EL (cell line): ENCODE results near the gene SYVN1.
A peak's percentile ranks its signal among the peaks of the same experiment; 100 is the strongest.
"Not testable (repeated sequence)": the region's sequence is repeated elsewhere in the genome, so short reads cannot be mapped to it uniquely, and the experiment has no call there.

Experiments used
- DNase-seq: peaks from one replicate; pipeline ENCODE4 v3.0.0-alpha.2; 2016

SYVN1 gene

GRCh38 chr11:65150509-65151299 is 16.4 kb upstream of the SYVN1 start:
- peak; percentile 92 for DNase-seq

DNA sequence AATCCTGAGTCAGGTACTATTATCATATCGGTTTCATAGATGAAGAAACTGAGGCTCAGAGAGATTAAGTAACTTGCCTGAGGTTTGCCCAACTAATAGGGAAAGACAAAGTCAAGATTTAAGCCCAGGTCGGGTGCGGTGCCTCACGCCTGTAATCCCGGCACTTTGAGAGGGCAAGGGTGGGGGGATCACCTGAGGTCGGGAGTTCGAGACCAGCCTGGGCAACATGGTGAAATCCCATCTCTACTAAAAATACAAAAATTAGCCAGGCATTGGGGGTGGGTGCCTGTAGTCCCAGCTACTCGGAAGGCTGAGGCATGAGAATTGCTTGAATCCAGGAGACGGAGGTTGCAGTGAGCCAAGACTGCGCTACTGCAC is 15.8 kb upstream of the SYVN1 start:
- DNase-seq: not testable (repeated sequence)

- DNase-seq: no peak
These were observed 14.3 kb upstream of the SYVN1 start for GRCh38 chr11:65148657-65149056.

GRCh38 chr11:65147352-65148075 is 13.2 kb upstream of the SYVN1 start:
- DNase-seq: no peak

DNA sequence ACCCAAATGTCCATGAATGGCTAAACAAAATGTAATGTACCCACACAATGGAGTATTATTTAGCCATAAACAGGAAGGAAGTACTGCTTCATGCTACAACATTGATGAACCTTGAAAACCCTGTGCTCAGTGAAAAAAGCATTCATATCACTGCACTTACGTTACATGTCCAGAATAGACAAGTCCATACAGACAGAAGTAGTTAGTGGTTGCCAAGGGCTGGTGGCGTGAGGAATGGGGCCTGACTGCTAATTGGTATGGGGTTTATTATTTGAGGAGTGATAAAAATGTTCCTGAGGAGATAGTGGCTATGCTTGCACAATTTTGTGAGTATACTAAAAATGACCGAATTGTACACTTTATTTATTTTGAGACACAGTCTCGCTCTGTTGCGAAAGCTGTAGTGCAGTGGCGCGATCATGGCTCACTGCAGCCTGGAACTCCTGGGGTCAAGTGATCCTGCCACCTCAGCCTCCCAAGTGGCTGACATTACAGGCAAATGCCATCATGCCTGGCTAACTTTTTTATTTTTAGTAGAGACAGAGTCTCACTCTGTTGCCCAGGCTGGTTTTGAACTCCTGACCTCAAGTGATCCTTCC is 7.7 kb upstream of the SYVN1 start:
- no peak for DNase-seq

DNA sequence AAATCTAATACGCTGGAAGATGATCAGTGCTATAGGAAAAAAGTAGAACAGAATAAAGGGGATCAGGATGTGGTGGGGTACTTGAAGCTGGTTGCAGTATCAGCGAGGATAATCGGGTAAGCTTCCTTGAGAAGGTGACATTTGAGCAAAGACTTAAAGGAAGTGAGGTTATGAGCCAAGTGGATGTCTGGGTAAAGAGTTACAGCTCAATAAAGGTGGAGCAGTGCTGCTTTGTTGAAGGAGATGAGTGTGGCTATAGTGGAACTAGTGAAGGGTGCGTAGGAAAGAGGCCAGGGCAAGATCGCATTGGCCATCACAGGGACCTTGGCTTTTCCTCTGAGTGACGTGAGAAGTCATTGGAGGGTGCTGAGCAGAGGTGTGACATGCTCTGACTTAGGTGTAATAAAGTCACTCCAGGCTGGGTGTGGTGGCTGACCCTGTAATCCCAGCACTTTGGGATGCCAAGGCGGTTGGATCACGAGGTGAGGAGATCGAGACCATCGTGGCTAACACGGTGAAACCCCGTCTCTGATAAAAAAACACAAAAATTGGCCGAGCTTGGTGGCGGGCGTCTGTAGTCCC is 2.3 kb upstream of the SYVN1 start:
- DNase-seq: no peak

- DNase-seq: no peak
These were observed 1.4 kb upstream of the SYVN1 start for GRCh38 chr11:65135633-65136145.

DNA sequence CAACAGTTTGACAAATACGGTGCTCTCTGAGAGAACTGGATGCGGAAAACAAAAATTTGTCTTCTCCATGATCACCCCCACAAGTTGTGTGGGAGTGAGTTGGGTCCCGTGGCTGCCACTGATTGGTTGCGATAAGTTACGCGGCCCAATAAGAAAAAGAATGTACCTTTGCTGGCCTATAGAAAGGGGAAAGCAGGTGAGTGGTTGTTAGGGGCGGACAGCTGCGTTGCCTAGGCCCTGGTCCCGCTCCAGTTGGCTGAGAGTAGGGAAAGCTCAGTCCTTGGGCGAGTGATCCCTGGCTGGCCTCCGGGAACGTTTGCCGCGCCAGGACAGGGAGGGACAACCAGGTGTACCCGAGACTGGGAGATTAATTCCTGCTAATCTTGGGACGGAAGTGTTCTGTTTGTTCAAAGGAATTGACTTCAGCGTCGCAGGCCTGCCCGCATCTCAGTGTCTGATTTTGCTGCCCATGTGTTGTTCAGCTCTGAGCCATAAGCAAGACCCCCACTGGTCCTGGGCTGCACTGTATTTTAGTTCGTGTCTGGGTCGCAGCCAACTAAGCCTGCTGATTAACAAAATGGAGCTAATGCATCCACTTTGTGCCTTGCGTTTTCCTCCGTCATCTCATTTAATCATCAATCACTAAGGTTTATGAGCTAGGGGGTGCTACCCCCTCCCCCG is 773 bp upstream of the SYVN1 start:
- DNase-seq: peak; percentile 97

DNA sequence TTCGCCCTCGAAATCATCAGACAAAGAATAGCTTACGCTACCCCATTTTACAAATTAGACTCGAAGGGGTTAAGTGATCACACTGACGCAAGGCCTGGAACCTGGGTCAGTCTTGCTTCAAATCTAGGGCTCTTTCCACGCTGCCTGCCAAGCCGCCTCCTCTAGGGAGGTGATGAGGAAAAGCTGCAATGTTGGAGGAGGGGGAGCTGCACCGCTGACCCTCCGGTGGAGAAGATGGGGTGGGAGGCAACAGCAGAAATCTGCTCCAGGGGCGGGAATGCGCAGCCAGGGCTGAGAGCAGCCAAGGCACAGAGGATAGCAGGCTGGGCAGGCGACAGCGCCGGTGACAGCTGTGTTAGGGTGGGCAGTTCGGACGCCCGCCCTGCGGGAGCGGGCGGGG is 595 bp downstream of the SYVN1 start:
- no peak for DNase-seq

GRCh38 chr11:65132988-65133700 is 1.2 kb downstream of the SYVN1 start:
- DNase-seq: peak; percentile 29

DNA sequence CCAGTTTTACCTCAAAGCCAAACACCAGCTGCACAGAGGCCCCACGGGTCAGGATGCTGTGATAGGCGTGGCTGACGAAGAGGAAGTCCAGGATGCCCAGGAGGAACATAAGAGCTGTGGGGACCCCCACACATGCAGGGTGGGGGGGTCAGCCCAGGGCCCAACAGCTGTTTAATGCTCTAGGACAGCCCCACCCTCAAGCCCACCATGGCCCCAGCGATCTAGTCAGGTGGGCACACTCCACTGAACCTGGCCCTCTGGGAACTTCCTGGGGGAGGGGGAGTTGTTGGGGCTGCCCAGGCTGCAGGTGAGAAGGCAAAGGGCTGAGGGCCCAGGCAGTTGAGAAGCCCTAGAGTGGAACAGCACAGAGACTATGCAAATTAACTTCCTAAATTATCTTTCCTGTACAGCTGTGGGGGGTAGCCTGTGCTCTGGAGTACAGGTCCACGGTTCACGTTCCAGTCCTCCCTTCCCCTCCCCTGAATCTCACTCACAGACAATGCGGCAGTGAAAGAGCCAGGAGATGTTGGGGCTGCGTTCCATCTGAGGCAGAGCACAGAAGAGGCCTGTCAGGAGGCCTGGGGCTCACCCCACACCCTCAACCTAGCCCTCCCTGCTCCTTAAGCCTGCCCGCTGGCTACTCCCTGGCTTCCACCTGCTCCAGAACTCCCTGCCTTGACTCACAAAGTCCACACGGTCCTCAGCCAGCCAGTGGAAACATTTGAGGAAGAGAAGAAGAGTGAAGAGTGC is 1.9 kb downstream of the SYVN1 start:
- no peak for DNase-seq

GRCh38 chr11:65131895-65132237 is 2.5 kb downstream of the SYVN1 start:
- DNase-seq: no peak

- DNase-seq: no peak
These were observed 2.9 kb downstream of the SYVN1 start for GRCh38 chr11:65131417-65131776.

GRCh38 chr11:65130631-65131416 is 3.5 kb downstream of the SYVN1 start:
- DNase-seq: no peak

DNA sequence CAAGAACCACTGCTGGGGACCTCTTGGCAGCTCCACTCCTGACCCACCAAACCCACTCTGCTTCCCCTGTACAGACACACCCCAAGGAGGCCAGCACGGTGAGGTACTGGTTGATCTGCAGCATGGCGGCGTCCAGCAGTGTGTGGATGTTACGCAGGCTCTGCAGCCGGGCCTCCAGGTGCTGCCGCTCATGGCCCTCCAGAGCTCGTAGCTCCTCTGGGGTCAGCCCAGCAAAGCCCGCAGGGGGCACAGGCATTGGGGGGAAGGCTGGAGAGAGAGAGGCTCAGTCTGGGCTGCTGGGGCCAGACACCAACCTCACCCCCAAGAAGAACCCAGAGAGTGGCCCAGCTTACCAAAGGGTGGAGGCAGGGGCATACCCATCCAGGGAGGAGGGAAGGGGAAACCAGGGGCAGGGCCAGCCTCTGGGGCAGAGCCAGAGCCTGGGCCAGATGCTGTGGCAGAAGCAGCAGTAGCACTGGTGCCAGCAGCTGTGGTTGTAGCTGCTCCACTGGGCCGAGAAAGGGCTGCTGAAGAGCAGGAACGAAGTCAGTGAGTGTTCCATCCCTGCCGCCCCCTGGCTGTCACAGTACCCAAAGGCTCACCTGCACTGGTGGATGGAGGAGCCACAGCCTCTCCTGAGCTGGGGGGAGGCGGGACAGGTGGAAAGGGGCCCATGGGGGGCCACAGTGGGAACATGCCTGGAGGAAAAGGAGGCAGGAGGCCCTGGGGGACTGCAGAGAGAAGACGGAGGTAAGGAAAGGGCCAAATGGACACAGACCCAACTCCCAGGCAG is 4.5 kb downstream of the SYVN1 start:
- DNase-seq: no peak

GRCh38 chr11:65128182-65129145 is 5.9 kb downstream of the SYVN1 start:
- DNase-seq: no peak

DNA sequence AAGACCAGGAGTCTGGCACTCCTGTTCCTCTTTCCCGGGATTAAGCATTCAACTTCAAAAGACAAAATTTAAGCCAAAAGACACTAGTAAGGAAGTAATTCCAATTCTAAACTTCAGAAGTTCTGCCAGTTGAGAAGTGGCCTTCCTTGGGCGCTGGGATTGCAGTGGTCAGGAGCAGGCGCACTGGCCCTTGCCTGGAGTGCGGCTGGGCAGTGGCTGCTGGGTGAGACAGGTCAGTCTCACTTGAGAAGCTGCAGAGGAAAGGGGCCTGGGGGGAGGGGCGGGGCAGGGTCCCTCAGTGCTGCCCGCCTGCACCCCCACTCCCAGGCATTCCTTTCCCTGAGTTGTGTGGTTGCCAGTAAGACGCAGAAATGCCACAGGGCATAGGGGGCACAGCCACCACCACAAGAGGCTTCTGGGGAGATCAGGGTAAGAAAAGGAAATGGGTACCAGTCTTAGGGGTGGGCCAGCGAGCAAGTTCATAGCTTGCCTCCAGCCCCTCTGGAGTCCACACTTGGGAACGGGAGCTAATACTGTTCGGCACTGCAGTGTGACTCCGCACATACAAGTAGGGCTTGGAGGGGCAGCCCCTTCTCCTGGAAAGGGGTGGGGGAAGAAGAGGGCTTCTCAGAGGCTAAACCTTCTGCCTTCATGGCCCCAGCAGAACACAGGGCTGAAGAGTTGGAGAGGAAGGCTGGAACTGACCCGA is 6.7 kb downstream of the SYVN1 start:
- no peak for DNase-seq
